Loucy (cell line): ENCODE measurements around the gene NTPCR.

ENCODE experiments used
- EZH2phosphoT487 ChIP-seq: fragments of 200-600 bp; IDR thresholded peaks from 2 replicates; pipeline ENCODE4 v1.6.1; 2018; ENCODE audit warnings: antibody characterized with exemption, mild to moderate bottlenecking, moderate library complexity, borderline replicate concordance
- TF ChIP-seq, protein P1 (sequence below): fragments of 200-600 bp; sonication (generic); conservative IDR thresholded peaks from 2 replicates; pipeline ENCODE4 v1.5.1; 2014; ENCODE audit warnings: mild to moderate bottlenecking, antibody characterized with exemption, low read length

DNA sequence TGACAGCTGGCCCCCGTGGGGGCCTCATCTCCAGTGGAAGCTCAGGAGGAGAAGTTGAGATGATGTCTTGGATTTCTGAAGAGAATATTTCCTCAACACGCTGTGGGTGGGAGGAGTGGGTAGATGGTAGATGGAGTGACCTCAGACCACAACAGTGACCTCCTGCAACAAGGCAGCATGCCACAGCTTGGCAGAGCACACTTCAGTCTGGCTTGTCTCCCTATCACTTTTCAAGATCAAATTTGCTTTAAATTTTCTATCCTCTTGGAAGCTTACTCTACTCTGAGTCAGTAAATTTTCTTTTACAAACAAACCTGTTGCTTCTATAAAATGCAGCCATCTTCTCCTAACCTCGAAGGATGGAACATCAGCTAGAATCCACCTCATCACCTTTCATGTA is 59.7 kb downstream of the NTPCR start:
- TF ChIP-seq, protein P1, sequence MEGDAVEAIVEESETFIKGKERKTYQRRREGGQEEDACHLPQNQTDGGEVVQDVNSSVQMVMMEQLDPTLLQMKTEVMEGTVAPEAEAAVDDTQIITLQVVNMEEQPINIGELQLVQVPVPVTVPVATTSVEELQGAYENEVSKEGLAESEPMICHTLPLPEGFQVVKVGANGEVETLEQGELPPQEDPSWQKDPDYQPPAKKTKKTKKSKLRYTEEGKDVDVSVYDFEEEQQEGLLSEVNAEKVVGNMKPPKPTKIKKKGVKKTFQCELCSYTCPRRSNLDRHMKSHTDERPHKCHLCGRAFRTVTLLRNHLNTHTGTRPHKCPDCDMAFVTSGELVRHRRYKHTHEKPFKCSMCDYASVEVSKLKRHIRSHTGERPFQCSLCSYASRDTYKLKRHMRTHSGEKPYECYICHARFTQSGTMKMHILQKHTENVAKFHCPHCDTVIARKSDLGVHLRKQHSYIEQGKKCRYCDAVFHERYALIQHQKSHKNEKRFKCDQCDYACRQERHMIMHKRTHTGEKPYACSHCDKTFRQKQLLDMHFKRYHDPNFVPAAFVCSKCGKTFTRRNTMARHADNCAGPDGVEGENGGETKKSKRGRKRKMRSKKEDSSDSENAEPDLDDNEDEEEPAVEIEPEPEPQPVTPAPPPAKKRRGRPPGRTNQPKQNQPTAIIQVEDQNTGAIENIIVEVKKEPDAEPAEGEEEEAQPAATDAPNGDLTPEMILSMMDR: no peak
- TF ChIP-seq EZH2phosphoT487: no peak
